Fibroblast of pulmonary artery (primary cell): ENCODE measurements around the gene GALNT15.

Source experiments
- DNase-seq: peaks from one replicate; pipeline ENCODE4 v3.0.0-alpha.2; 2010; ENCODE audit warnings: low read depth
- H3K4me3 ChIP-seq: replicated peaks from 2 replicates; pipeline ENCODE4 v1.5.1; 2011; ENCODE audit warnings: low read depth, mild to moderate bottlenecking, control low read depth, low read length, moderate library complexity
- TF ChIP-seq, protein P1 (sequence below): IDR thresholded peaks from 2 replicates; pipeline ENCODE4 v1.5.1; 2011; ENCODE audit warnings: mild to moderate bottlenecking, control low read depth, low read length, inconsistent platforms; ENCODE audit errors: missing control alignments

Gene GALNT15

DNA sequence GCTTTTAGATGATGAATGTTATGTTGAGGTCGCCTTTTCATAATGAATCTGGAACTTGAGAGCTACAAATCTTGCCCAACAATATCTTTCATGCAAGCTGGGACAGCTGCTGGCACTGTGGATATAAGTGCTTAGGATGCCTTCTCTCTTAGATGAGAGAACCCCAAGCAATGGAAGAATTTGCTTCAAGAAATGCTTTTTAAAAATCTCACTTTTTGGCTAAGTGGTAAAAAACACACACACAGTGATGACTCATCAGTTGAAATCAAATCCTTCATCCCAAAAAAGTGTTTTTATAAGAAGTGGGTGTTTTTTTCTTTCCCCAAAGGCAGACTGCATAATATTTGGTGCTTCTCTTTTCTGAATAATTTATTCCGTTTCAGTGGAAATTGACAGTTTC lies 38.4 kb upstream of the GALNT15 start:
- no peak overlapping the region for H3K4me3 ChIP-seq
- DNase-seq, result peak; percentile 71
- TF ChIP-seq, protein P1, sequence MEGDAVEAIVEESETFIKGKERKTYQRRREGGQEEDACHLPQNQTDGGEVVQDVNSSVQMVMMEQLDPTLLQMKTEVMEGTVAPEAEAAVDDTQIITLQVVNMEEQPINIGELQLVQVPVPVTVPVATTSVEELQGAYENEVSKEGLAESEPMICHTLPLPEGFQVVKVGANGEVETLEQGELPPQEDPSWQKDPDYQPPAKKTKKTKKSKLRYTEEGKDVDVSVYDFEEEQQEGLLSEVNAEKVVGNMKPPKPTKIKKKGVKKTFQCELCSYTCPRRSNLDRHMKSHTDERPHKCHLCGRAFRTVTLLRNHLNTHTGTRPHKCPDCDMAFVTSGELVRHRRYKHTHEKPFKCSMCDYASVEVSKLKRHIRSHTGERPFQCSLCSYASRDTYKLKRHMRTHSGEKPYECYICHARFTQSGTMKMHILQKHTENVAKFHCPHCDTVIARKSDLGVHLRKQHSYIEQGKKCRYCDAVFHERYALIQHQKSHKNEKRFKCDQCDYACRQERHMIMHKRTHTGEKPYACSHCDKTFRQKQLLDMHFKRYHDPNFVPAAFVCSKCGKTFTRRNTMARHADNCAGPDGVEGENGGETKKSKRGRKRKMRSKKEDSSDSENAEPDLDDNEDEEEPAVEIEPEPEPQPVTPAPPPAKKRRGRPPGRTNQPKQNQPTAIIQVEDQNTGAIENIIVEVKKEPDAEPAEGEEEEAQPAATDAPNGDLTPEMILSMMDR, result no peak

DNA sequence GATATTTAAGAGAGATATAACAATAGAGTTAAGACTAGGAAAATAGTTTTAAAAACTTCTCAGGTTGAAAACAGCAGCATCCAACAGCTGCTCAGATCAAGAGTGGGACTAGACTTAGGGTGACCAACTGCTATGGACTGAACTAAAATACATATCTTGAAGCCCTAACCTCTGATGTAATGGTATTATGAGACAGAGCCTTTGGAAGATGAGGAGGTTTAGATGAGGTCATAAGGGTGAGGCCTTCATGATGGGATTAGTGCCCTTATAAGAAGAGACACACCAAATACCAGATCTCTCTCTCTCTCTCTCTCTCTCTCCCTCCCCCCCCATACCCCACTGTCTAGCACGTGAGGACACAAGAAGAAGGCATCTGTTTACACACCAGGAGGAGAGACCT lies 37.4 kb upstream of the GALNT15 start:
- DNase-seq, result no peak

GRCh38 chr3:16137977-16138376 lies 36.5 kb upstream of the GALNT15 start:
- TF ChIP-seq, protein P1, result no peak
- DNase-seq, result no peak

More for the DNA sequence above, 37.4 kb upstream of the GALNT15 start:
- TF ChIP-seq, protein P1, result no peak
- H3K4me3 ChIP-seq, result no peak overlapping the region

GRCh38 chr3:16140116-16140893 lies 34.2 kb upstream of the GALNT15 start:
- TF ChIP-seq, protein P1, result no peak
- no peak overlapping the region for H3K4me3 ChIP-seq
- DNase-seq, result peak; percentile 99

More at GRCh38 chr3:16137977-16138376, 36.5 kb upstream of the GALNT15 start:
- H3K4me3 ChIP-seq, result no peak overlapping the region

DNA sequence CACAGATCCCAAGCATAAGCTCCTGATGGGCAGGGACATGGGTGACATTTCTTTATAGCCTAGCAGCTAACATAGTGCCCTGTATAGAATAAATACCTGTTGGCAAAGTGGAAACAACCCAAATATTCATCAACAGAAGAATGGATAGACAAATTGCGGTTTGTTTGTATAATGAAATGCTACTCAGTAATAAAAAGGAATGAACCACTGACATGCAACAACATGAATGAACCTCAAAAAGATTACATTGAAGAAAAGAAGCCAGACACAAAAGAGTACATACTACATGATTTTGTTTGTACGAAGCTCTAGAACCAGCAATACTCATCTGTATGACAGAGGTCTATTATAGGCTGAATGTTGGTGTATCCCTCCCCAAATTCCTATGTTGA lies 33.6 kb upstream of the GALNT15 start:
- TF ChIP-seq, protein P1, result no peak
- no peak for DNase-seq
- no peak overlapping the region for H3K4me3 ChIP-seq

DNA sequence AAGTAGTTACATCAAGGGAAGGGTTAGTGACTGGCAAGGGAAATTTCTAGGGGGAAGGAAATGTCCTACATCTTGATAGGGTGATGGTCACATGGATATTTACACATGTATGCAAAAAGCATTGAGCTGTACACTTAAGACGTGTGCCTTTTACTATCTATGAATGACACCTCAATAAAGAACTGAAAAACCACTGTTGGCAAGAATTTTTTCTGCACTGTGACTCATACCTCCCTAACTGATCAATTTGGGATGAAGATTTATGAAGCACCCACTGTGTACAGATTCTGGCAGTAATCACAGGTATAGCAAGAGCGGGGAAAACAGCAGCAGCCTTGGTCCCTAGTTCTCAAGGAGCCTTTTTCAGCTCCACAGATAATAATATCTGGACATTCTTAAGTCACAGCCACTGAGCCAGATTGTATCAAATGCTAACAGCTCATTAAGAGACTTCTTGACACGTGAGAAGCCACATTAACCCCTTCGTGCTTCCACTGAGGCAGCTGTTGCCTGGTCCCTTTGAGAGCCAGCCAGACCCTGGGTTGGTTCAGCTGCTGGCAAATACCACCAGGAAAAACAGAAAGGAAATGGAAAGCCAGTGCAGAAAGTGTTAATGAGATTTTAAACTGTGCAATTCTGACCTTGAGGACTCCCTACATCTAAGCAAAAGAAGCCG lies 32.0 kb upstream of the GALNT15 start:
- TF ChIP-seq, protein P1, result no peak
- DNase-seq, result no peak
- H3K4me3 ChIP-seq, result no peak overlapping the region
